Liver (tissue), 9 donors: ENCODE results near the gene RASAL1. TPM values are rescaled to one million over a fixed set of nuclear protein-coding genes. Genes with fewer than 3 reads are reported as not detected.
A peak's percentile ranks its signal among the peaks of the same experiment; 100 is the strongest.

Source experiments
- DNase-seq: peaks from one replicate; pipeline ENCODE4 v3.0.0-alpha.2; 2017; ENCODE audit warnings: low spot score
- H3K27ac ChIP-seq, 2 donors: one replicate each; pipeline ENCODE4 v1.7.0; 2013; ENCODE audit warnings: inconsistent platforms in 2 of 2, low read length in 2 of 2, control low read depth in 1 of 2, low read depth in 1 of 2, mild to moderate bottlenecking in 1 of 2
- H3K27me3 ChIP-seq, 4 donors: one replicate each; pipeline versions ENCODE4 v1.6.1 to v1.7.0; 2013; ENCODE audit warnings: low read length in 3 of 4, inconsistent platforms in 1 of 4, mild to moderate bottlenecking in 1 of 4, moderate library complexity in 1 of 4; ENCODE audit not compliant: control insufficient read depth in 4 of 4, insufficient read depth in 4 of 4
- H3K36me3 ChIP-seq, 4 donors: one replicate each; pipeline versions ENCODE4 v1.6.1 to v1.7.0; 2013; ENCODE audit warnings: low read length in 3 of 4, mild to moderate bottlenecking in 3 of 4, low read depth in 1 of 4, moderate library complexity in 1 of 4; ENCODE audit not compliant: control insufficient read depth in 4 of 4, insufficient read depth in 3 of 4
- H3K4me1 ChIP-seq, 4 donors: one replicate each; pipeline versions ENCODE4 v1.6.1 to v1.7.0; 2013; ENCODE audit warnings: low read length in 3 of 4, mild to moderate bottlenecking in 3 of 4, moderate library complexity in 1 of 4; ENCODE audit not compliant: control insufficient read depth in 4 of 4, insufficient read depth in 4 of 4
- H3K4me3 ChIP-seq, 3 donors: one replicate each; pipeline versions ENCODE4 v1.6.1 to v1.7.0; 2013; ENCODE audit warnings: low read length in 3 of 3, control low read depth in 1 of 3, low read depth in 1 of 3, mild to moderate bottlenecking in 1 of 3
- H3K9ac ChIP-seq, 2 donors: one replicate each; pipeline ENCODE4 v1.7.0; 2013; ENCODE audit warnings: low read length in 2 of 2, mild to moderate bottlenecking in 2 of 2, moderate library complexity in 2 of 2, control low read depth in 1 of 2, low read depth in 1 of 2
- H3K9me3 ChIP-seq, 4 donors: one replicate each; pipeline versions ENCODE4 v1.6.1 to v1.7.0; 2013; ENCODE audit warnings: low read length in 3 of 4; ENCODE audit not compliant: control insufficient read depth in 4 of 4
- EGR1 ChIP-seq, 2 donors: IDR thresholded peaks; 2 replicates each; pipeline ENCODE4 v1.6.1; 2016 to 2018; ENCODE audit warnings: antibody characterized with exemption in 2 of 2, low read depth in 2 of 2
- FOXA1 ChIP-seq: IDR thresholded peaks from 2 replicates; pipeline ENCODE4 v1.6.1; 2016; ENCODE audit warnings: antibody characterized with exemption
- FOXA2 ChIP-seq: IDR thresholded peaks from 2 replicates; pipeline ENCODE4 v1.6.1; 2016; ENCODE audit warnings: antibody characterized with exemption
- GABPA ChIP-seq, 2 donors: IDR thresholded peaks in 1 of 2; conservative IDR thresholded peaks in 1 of 2; 2 replicates each; pipeline ENCODE4 v1.6.1; 2016; ENCODE audit warnings: antibody characterized with exemption in 2 of 2, mild to moderate bottlenecking in 1 of 2, moderate library complexity in 1 of 2
- HNF4A ChIP-seq, 2 donors: conservative IDR thresholded peaks; 2 replicates each; pipeline ENCODE4 v1.6.1; 2016; ENCODE audit warnings: antibody characterized with exemption in 2 of 2, mild to moderate bottlenecking in 2 of 2
- HNF4G ChIP-seq: IDR thresholded peaks from 2 replicates; pipeline ENCODE4 v1.6.1; 2016; ENCODE audit warnings: antibody characterized with exemption
- JUND ChIP-seq, 2 donors: IDR thresholded peaks; 2 replicates each; pipeline ENCODE4 v1.6.1; 2016; ENCODE audit warnings: antibody characterized with exemption in 2 of 2
- NR2F2 ChIP-seq: IDR thresholded peaks from 2 replicates; pipeline ENCODE4 v1.6.1; 2016; ENCODE audit warnings: antibody characterized with exemption
- RAD21 ChIP-seq, 2 donors: IDR thresholded peaks; 2 replicates each; pipeline ENCODE4 v1.6.1; 2016; ENCODE audit warnings: antibody characterized with exemption in 2 of 2, mild to moderate bottlenecking in 2 of 2
- RXRA ChIP-seq, 2 donors: IDR thresholded peaks; 2 replicates each; pipeline ENCODE4 v1.6.1; 2017 to 2018; ENCODE audit warnings: antibody characterized with exemption in 2 of 2, mild to moderate bottlenecking in 1 of 2
- SP1 ChIP-seq: IDR thresholded peaks from 2 replicates; pipeline ENCODE4 v1.6.1; 2018; ENCODE audit warnings: antibody characterized with exemption, mild to moderate bottlenecking
- TAF1 ChIP-seq: conservative IDR thresholded peaks from 2 replicates; pipeline ENCODE4 v1.6.1; 2016; ENCODE audit warnings: antibody characterized with exemption, mild to moderate bottlenecking
- YY1 ChIP-seq: IDR thresholded peaks from 2 replicates; pipeline ENCODE4 v1.6.1; 2016; ENCODE audit warnings: antibody characterized with exemption, mild to moderate bottlenecking
- WGBS: extraction: QIAGEN DNeasy Blood & Tissue Kit; methylation state at CpG from one replicate; pipeline ENCODE4 v1.1.7; 2013; 5-methylcytosine and 5-hydroxymethylcytosine counted together
- polyA plus RNA-seq, 2 donors: library from polyadenylated mRNA; stranded (reverse) in 1 of 2; unstranded in 1 of 2; fragments of 200-250 nt in 1 of 2; fragments of >200 nt in 1 of 2; fragmentation: Nextera tagmentation in 1 of 2; extraction: Ambion mirVana in 1 of 2; gene quantifications; one replicate each; pipeline versions ENCODE4 v1.2.1 to v1.2.3, GENCODE V29; 2013 to 2015
- total RNA-seq, 2 donors: library from RNA; depleted of rRNA; stranded (reverse); fragments of >200 nt; gene quantifications; one replicate each; pipeline ENCODE4 v1.2.3, GENCODE V29; 2014
- TF ChIP-seq, protein P1 (sequence below): IDR thresholded peaks from 2 replicates; pipeline ENCODE4 v1.6.1; 2016; ENCODE audit warnings: antibody characterized with exemption
- TF ChIP-seq, protein P2 (sequence below): IDR thresholded peaks from 2 replicates; pipeline ENCODE4 v1.6.1; 2016; ENCODE audit warnings: antibody characterized with exemption
- TF ChIP-seq, protein P3 (sequence below): IDR thresholded peaks from 2 replicates; pipeline ENCODE4 v1.6.1; 2016; ENCODE audit warnings: antibody characterized with exemption
- TF ChIP-seq, protein P4 (sequence below): fragments of 150-350 bp; IDR thresholded peaks from 2 replicates; pipeline ENCODE4 v1.5.1; 2017; ENCODE audit warnings: improper control_type of control experiment, low read depth, low read length; ENCODE audit not compliant: missing input control
- TF ChIP-seq, protein P5 (sequence below): IDR thresholded peaks from 2 replicates; pipeline ENCODE4 v1.6.1; 2016; ENCODE audit warnings: antibody characterized with exemption, mild to moderate bottlenecking
- donor health status: healthy.
- donor health status: healthy.
- donor health status: healthy.
- donor health status: healthy.
- donor health status: healthy.

Gene RASAL1
- total and polyA plus RNA-seq, 4 donors, result 0.20 to 0.33 (median 0.26) TPM

DNA sequence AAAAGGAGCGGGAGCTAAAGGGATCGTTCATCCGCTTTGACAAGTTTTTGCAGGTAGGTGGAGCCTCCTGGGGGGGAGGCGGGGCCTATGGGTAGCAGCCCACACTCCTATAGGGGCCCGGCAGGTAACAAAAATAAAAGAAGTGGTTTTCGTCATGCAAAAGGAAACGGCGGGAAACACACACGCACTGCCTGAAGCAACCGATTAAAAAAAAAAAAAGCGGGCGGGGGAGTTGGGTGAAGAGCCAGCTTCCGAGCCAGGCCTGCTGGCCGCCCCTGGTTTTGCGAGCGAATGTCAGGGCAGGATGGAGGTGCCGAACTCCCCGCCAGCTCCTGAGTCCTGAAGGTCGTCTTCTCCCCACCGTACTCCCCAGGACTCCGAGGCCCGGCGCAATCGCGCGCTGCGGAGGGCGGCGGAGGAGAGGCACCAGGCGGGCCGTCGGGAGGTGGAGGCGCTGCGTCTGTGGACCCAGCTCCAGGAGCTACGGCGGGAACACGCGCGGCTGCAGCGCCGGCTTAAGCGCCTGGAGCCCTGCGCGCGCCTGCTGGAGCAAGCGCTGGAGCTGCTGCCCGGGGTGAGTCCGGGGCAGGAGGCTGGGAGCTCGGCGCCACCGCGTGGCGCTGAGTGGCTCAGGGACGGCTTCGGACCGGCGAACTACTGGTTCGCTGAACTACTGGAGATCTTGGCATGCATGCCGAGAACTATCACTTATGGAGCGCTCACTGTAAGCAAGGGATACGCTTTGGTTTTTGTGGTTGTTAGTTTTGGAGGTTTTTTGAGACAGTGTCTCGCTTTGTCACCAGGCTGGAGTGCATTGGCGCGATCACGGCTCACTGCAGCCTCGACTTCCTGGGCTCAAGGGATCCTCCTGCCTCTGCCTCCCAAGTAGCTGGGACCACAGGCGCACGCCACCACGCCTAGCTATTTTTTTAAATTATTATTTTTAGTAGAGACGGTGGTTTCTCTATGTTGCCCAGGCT is 17.6 kb upstream of the RASAL1 start:
- H3K4me3 ChIP-seq, result peak overlapping the region in 1 of 3 donors; percentile 33
- no peak overlapping the region for H3K27ac ChIP-seq
- peaks cover 5 to 18% (median 9%) of the 10 kb centered on the region in 4 donors for H3K4me1 ChIP-seq
- 7% methylated on average over 70 of the region's 70 CpGs for WGBS
- DNase-seq, result peak; percentile 46
- no peaks in the 10 kb centered on the region for H3K9me3 ChIP-seq
- H3K27me3 ChIP-seq, result peaks cover 0 to 3% (median 1%) of the 10 kb centered on the region in 4 donors
- TF ChIP-seq FOXA2 (no peak), FOXA1 (no peak), RAD21 (IDR thresholded peaks at IDR 0.05) (peak; percentile 69 to 78), SP1 (no peak), RXRA (IDR thresholded peaks at IDR 0.05) (peak in 1 of 2 donors; percentile 7), TAF1 (no peak), EGR1 (IDR thresholded peaks at IDR 0.05; ENCODE audit: low read depth in 2 of 2) (no peak), NR2F2 (no peak), GABPA (IDR thresholded peaks at IDR 0.05 in 1 of 2, conservative IDR thresholded peaks at IDR 0.05 in 1 of 2) (no peak), JUND (IDR thresholded peaks at IDR 0.05) (no peak), YY1 (no peak), HNF4A (conservative IDR thresholded peaks at IDR 0.05) (no peak), HNF4G (no peak)
- TF ChIP-seq, protein P1, sequence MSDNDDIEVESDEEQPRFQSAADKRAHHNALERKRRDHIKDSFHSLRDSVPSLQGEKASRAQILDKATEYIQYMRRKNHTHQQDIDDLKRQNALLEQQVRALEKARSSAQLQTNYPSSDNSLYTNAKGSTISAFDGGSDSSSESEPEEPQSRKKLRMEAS, result no peak
- TF ChIP-seq, protein P2, sequence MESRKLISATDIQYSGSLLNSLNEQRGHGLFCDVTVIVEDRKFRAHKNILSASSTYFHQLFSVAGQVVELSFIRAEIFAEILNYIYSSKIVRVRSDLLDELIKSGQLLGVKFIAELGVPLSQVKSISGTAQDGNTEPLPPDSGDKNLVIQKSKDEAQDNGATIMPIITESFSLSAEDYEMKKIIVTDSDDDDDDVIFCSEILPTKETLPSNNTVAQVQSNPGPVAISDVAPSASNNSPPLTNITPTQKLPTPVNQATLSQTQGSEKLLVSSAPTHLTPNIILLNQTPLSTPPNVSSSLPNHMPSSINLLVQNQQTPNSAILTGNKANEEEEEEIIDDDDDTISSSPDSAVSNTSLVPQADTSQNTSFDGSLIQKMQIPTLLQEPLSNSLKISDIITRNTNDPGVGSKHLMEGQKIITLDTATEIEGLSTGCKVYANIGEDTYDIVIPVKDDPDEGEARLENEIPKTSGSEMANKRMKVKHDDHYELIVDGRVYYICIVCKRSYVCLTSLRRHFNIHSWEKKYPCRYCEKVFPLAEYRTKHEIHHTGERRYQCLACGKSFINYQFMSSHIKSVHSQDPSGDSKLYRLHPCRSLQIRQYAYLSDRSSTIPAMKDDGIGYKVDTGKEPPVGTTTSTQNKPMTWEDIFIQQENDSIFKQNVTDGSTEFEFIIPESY, result no peak
- TF ChIP-seq, protein P3, sequence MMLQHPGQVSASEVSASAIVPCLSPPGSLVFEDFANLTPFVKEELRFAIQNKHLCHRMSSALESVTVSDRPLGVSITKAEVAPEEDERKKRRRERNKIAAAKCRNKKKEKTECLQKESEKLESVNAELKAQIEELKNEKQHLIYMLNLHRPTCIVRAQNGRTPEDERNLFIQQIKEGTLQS, result no peak
- TF ChIP-seq, protein P4, sequence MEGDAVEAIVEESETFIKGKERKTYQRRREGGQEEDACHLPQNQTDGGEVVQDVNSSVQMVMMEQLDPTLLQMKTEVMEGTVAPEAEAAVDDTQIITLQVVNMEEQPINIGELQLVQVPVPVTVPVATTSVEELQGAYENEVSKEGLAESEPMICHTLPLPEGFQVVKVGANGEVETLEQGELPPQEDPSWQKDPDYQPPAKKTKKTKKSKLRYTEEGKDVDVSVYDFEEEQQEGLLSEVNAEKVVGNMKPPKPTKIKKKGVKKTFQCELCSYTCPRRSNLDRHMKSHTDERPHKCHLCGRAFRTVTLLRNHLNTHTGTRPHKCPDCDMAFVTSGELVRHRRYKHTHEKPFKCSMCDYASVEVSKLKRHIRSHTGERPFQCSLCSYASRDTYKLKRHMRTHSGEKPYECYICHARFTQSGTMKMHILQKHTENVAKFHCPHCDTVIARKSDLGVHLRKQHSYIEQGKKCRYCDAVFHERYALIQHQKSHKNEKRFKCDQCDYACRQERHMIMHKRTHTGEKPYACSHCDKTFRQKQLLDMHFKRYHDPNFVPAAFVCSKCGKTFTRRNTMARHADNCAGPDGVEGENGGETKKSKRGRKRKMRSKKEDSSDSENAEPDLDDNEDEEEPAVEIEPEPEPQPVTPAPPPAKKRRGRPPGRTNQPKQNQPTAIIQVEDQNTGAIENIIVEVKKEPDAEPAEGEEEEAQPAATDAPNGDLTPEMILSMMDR, result peak; percentile 47
- TF ChIP-seq, protein P5, sequence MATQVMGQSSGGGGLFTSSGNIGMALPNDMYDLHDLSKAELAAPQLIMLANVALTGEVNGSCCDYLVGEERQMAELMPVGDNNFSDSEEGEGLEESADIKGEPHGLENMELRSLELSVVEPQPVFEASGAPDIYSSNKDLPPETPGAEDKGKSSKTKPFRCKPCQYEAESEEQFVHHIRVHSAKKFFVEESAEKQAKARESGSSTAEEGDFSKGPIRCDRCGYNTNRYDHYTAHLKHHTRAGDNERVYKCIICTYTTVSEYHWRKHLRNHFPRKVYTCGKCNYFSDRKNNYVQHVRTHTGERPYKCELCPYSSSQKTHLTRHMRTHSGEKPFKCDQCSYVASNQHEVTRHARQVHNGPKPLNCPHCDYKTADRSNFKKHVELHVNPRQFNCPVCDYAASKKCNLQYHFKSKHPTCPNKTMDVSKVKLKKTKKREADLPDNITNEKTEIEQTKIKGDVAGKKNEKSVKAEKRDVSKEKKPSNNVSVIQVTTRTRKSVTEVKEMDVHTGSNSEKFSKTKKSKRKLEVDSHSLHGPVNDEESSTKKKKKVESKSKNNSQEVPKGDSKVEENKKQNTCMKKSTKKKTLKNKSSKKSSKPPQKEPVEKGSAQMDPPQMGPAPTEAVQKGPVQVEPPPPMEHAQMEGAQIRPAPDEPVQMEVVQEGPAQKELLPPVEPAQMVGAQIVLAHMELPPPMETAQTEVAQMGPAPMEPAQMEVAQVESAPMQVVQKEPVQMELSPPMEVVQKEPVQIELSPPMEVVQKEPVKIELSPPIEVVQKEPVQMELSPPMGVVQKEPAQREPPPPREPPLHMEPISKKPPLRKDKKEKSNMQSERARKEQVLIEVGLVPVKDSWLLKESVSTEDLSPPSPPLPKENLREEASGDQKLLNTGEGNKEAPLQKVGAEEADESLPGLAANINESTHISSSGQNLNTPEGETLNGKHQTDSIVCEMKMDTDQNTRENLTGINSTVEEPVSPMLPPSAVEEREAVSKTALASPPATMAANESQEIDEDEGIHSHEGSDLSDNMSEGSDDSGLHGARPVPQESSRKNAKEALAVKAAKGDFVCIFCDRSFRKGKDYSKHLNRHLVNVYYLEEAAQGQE, result no peak
- H3K36me3 ChIP-seq, result peaks cover 0 to 5% (median 1%) of the 10 kb centered on the region in 4 donors
- H3K9ac ChIP-seq, result no peak overlapping the region
